ENCODE measurements around the gene ROR2. TPM values are rescaled to one million over a fixed set of nuclear protein-coding genes. Genes with fewer than 3 reads are reported as not detected.
"Not testable (repeated sequence)": the region's sequence is repeated elsewhere in the genome, so short reads cannot be mapped to it uniquely, and the experiment has no call there.

The ROR2 gene
- total and polyA plus RNA-seq, 7 donors = 0.46 to 81.7 (median 51.4) TPM

DNA sequence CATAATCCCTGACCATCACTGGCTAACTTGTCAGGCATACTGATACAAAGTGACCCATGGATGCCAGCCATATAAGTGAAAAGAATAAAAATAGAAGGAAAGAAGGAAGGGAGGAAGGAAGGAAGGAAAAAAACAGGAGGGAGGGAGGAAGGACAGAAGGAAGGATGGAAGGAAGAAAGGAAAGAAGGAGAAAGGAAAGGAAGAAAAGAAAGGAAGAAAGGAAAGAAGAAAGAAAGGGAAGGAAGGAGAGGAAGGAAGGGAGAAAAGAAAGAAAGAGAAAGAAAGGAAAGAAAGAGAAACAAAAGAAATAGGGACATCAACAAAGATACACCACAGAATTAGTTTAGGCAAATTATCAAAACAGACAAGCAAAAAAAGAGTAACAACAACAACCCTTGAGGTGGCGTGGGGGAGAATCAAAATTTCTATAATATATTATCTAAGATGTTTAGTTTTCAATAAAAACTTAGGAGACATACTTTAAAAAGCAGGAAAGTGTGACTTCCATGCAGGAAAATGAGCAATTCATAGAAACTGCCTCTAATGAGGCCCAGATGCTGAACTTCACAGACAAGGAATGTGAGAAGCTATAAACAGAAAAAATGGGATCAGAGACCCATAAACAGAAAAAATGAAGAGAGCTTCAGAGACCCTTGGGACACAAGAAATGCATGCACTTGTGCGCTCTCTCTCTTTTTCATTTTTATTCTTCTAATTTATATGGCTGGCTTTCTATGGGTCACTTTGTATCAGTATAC is 430.3 kb downstream of the ROR2 start:
- TF ChIP-seq POLR2AphosphoS5 (IDR thresholded peaks at IDR 0.05) (no peak), EP300 (IDR thresholded peaks at IDR 0.05) (no peak), POLR2A (IDR thresholded peaks at IDR 0.05) (no peak)
- TF ChIP-seq, protein P1, sequence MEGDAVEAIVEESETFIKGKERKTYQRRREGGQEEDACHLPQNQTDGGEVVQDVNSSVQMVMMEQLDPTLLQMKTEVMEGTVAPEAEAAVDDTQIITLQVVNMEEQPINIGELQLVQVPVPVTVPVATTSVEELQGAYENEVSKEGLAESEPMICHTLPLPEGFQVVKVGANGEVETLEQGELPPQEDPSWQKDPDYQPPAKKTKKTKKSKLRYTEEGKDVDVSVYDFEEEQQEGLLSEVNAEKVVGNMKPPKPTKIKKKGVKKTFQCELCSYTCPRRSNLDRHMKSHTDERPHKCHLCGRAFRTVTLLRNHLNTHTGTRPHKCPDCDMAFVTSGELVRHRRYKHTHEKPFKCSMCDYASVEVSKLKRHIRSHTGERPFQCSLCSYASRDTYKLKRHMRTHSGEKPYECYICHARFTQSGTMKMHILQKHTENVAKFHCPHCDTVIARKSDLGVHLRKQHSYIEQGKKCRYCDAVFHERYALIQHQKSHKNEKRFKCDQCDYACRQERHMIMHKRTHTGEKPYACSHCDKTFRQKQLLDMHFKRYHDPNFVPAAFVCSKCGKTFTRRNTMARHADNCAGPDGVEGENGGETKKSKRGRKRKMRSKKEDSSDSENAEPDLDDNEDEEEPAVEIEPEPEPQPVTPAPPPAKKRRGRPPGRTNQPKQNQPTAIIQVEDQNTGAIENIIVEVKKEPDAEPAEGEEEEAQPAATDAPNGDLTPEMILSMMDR (IDR thresholded peaks at IDR 0.05) = no peak
- 91 to 95% methylated on average over 2 of the region's 2 CpGs for WGBS, 2 donors
- Histone ChIP-seq H3K27ac (no peak overlapping the region), H3K4me1 (peaks cover 0 to 21% (median 5%) of the 10 kb centered on the region in 4 donors), H3K4me3 (no peak overlapping the region), H3K27me3 (no peaks in the 10 kb centered on the region), H3K9me3 (no peaks in the 10 kb centered on the region), H3K36me3 (no peaks in the 10 kb centered on the region)
- intact Hi-C loops (cut with DNase I) = no loop called here
- DNase-seq = no peak

DNA sequence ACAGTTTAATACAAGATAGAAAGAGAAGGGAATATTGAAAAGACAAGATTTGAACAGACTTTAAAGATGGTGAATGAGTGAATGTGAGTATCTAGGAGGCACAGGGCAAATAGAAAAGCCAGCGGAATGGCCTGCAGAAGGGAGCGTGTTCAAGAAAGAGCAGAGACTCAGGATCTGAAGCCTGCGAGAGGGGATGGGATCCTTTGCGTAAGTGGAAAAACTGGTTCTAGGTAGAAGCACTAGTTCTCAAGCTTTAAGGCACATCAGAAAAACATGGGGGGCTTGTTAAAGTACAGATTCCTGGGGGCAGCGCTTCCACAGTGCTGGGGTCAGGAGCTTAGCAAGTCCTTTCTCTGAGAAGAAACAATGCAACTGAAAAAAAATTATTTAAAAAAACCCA is 431.6 kb downstream of the ROR2 start:
- WGBS, 2 donors = 93 to 95% methylated on average over 5 of the region's 5 CpGs
- H3K36me3 ChIP-seq = no peaks in the 10 kb centered on the region
- H3K27ac ChIP-seq = peak overlapping the region in 2 of 4 donors; percentile 54 to 65
- H3K4me3 ChIP-seq = no peak overlapping the region
- no peaks in the 10 kb centered on the region for H3K9me3 ChIP-seq
- no peak for DNase-seq
- H3K4me1 ChIP-seq = peaks cover 0 to 34% (median 12%) of the 10 kb centered on the region in 4 donors
- no peaks in the 10 kb centered on the region for H3K27me3 ChIP-seq
- intact Hi-C loops (cut with DNase I) = no loop called here
- no peak for TF ChIP-seq POLR2A (IDR thresholded peaks at IDR 0.05)
- no peak for TF ChIP-seq POLR2AphosphoS5 (IDR thresholded peaks at IDR 0.05)
- TF ChIP-seq, protein P1 (IDR thresholded peaks at IDR 0.05) = no peak
- TF ChIP-seq EP300 (IDR thresholded peaks at IDR 0.05) = no peak

DNA sequence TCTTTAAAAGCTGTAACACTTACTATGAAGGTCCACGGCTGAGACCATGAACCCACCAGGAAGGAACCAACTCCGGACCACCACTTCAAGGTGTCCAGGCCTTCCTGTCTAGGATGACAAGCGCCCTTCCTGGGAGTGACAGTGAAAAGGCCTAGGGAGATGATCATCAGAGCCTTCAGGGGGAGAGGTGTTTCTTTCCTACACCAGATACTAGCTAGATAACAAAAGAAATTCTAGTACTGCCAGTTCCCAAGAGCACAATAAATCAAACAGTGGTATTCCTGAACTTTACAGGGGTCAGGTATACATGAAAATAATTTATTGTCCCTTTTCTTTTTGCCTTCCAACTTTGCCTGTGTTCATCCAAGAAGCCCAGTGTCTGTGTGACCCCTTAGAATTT is 432.2 kb downstream of the ROR2 start:
- DNase-seq = no peak
- no peaks in the 10 kb centered on the region for H3K27me3 ChIP-seq
- peak overlapping the region in 3 of 4 donors; percentile 17 to 65 (median 54) for H3K27ac ChIP-seq
- no peak for TF ChIP-seq POLR2AphosphoS5 (IDR thresholded peaks at IDR 0.05)
- TF ChIP-seq, protein P1 (IDR thresholded peaks at IDR 0.05) = no peak
- no peak for TF ChIP-seq EP300 (IDR thresholded peaks at IDR 0.05)
- TF ChIP-seq POLR2A (IDR thresholded peaks at IDR 0.05) = no peak
- intact Hi-C loops (cut with DNase I) = no loop called here
- H3K36me3 ChIP-seq = no peaks in the 10 kb centered on the region
- H3K4me1 ChIP-seq = peaks cover 0 to 40% (median 18%) of the 10 kb centered on the region in 4 donors
- no peaks in the 10 kb centered on the region for H3K9me3 ChIP-seq
- 78 to 93% methylated on average over 3 of the region's 3 CpGs for WGBS, 2 donors
- no peak overlapping the region for H3K4me3 ChIP-seq

DNA sequence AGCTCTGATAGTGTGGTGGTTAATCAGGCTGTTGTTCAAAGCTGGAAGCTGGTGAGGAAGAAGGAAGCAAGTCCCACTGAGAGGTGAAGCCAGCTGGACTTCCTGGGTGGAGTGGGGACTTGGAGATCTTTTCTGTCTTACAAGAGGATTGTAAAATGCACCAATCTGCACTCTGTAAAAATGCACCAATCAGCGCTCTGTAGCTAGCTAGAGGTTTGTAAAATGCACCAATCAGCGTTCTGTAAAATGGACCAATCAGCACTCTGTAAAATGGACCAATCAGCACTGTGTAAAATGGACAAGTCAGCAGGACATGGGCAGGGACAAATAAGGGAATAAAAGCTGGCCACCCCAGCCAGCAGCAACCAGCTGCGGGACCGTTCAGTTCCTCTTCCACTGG is 432.7 kb downstream of the ROR2 start:
- H3K36me3 ChIP-seq; H3K9me3 ChIP-seq; DNase-seq; H3K27me3 ChIP-seq; H3K4me3 ChIP-seq; intact Hi-C loops (cut with DNase I): not testable (repeated sequence)
- peaks cover 0 to 41% (median 18%) of the 10 kb centered on the region in 4 donors for H3K4me1 ChIP-seq
- 77 to 87% methylated on average over 4 of the region's 4 CpGs for WGBS, 2 donors
- peak overlapping the region in 3 of 4 donors; percentile 17 to 65 (median 54) for H3K27ac ChIP-seq

DNA sequence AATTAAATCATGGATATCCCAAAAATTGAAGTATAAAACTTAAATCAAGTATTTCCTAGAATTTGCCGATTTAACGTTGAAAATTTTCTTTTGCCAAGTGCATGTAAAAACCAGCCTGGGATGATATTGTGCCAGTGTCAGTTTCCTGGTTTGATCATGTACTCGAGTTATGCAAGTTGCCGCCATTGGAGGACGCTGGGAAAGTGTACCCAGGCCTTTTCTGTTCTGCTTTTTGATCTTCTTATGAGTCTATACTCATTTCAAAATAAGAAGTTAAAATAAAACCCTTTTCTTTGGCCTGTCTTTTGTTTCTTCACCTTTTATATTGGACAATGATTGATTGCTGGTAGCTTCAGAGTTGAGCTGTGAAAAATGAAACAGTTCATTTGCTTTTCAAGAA is 433.3 kb downstream of the ROR2 start:
- H3K36me3 ChIP-seq = no peaks in the 10 kb centered on the region
- no peaks in the 10 kb centered on the region for H3K27me3 ChIP-seq
- 91 to 92% methylated on average over 5 of the region's 5 CpGs for WGBS, 2 donors
- DNase-seq = no peak
- H3K27ac ChIP-seq = peak overlapping the region in 3 of 4 donors; percentile 17 to 65 (median 54)
- H3K4me3 ChIP-seq = no peak overlapping the region
- peaks cover 0 to 41% (median 18%) of the 10 kb centered on the region in 4 donors for H3K4me1 ChIP-seq
- intact Hi-C loops (cut with DNase I) = no loop called here
- H3K9me3 ChIP-seq = no peaks in the 10 kb centered on the region
- TF ChIP-seq POLR2AphosphoS5 (IDR thresholded peaks at IDR 0.05) (no peak), EP300 (IDR thresholded peaks at IDR 0.05) (no peak), POLR2A (IDR thresholded peaks at IDR 0.05) (no peak)
- TF ChIP-seq, protein P1 (IDR thresholded peaks at IDR 0.05) = no peak
